Activated T-helper 1 cell treated with Interleukin-2 at 50 U/mL for 16 hours (primary cell): ENCODE results near the gene ANTXRL.
"Not testable (repeated sequence)": the region's sequence is repeated elsewhere in the genome, so short reads cannot be mapped to it uniquely, and the experiment has no call there.

Source experiments
- DNase-seq: peaks from one replicate; pipeline ENCODE4 v3.0.0-alpha.2; 2020; ENCODE audit warnings: low read depth

The ANTXRL gene

DNA sequence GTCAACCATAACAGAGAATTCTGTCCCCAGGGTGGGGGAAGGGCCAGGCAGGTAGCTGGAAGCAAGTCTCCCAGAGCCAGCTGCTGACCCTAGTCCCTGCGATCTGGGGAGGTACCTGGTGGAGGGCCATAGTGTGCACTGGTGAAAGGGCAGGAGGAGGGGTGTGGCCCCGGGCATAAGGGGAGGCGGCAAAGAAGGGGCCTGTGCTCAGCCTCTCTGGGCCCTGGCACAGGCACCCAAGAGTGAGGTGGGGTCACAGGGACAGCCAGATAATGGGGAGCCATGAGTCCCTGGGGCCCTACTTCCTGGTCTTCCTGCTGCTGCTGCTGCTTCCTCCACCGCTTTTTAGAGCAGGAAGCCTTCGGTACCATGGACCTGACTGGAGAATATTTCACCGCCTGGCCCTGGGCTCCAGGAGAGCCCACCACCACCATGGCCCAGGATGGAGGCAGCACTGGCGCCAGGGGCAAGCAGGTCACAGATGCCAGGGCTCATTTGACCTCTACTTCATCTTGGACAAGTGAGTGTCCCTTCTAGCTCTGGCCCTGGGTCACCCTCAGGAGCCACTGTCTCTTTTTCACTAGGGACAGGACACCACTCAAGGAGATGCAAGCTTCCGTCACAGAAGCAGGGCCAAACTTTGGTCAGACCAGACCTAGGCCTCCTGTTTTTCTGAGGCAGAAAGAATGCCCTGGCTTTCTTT is at the start of gene ANTXRL:
Gene ANTXRL (plus strand): TSS at position 7 of the 703 bp plus-strand sequence. CDS start 266 bp downstream, at position 273.
- DNase-seq, result no peak

DNA sequence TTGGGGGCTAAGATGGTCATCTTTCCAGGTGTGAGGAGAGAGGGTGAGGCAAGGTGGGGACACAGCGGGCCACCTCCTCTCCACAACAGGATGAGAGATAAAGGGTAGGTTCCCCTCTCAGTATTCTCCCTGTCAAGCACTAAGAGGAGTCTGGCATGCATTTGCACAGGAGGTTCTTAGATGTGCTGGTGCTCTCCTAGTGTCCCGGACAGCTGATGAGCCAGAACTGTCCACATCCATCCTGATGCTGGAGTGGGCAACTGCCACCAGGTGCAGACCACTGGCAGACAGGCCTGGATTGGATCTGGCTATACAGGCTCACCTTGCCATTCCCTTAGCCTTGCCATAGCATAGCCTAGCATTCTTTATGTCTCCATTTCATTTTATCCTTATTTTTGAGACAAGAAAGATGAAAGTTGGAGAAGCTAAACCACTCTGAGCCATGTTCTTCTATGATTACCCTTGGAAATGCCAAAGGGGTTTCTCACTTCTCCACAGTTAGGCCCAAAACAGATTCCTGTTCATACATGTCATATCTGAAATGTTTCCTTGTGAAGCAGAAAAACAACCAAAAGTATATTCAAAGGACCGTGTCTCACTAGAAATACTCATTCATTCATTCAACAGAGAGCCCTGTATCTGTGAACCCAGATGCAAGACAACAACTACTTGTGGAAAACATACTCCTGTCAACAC is 48.8 kb upstream of the ANTXRL start:
- no peak for DNase-seq

DNA sequence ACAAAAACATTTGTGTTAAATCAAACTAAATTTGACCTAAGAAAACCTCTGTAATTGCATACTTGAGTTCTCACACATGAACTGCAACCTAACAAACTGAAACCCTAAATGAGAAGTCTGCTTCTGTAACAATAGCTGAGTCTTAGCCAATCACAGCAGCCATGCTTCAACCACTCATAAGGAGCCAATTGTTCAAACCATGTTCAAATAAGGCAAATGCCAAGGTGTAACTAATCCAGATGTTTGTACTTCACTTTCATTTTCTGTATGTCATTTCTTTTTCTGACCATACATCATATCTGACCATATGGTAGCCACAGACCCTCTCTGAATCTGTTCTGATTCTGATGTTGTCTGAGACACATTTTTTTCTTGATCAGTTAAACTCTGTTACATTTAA is 47.5 kb upstream of the ANTXRL start:
- no peak for DNase-seq

DNA sequence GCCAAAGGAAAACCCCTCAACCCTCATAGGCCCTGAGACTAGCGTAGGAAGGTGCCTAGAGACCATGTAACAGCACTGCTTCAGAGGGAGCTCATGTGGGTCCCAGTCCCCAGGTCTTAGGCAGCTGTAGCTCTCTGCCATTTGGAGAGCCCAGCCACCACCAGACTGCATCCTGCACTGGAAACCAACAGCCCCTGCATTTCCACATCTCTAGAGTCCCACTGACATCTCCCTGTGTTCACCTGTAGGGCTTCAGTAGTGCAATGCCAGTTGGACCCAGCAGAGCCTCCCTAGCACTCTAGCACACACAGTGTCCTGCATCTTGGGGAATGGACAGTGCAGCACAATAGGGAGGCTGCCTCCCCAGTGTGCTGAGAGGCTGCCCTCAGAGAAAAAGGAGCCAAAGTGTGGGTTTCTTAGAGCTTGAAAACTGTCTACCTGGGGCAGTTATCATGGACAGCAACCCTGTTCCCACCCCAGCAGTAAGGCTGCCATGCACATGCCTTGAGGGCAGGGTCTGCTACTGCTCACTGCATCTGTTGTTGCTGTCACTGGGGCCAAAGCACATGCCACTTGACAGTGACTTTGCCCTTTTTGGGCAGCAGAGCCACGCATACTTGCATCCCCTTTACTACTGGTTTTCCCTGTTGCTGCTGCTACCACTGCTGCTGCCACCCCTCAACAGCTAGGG is 46.7 kb upstream of the ANTXRL start:
- no peak for DNase-seq

DNA sequence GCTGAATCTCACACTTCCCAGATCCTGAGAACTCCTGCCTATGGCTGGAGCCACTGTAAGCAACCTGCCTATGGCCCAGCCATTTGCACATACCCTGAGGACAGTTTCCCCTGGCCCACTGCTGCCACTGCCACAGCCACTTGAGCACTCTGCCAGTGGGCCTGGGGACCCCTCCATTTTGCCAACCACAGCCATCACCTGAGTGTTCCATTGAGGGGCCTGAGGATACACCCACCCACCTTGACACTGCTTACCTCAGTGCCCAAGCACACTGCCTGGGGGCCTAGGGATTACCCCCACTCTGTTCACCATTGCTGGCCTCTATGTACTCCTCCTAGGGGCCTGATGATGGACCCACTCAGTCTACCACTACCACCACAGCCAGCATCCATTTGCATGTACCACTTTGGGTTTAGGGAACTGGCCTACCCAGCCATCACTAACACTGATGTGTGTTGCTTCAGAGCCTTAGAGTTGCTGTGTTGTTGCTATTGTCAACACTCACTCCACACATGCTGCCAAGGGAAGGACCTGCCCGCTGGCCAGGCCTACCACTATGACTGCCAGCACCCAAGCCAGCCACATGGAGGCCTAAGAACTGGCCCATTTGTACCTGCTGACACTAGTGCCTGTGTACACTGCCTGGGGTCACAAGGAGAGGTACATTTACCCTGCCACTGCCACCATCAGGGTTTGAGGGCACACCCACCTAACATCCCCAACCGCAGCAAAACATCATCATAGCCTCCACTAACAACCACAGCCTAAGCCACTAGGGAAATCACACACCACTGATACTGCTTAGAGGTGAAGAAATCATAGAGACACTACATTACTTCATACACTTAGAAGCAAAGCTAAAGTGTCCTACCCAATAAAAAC is 45.9 kb upstream of the ANTXRL start:
- DNase-seq, result no peak

DNA sequence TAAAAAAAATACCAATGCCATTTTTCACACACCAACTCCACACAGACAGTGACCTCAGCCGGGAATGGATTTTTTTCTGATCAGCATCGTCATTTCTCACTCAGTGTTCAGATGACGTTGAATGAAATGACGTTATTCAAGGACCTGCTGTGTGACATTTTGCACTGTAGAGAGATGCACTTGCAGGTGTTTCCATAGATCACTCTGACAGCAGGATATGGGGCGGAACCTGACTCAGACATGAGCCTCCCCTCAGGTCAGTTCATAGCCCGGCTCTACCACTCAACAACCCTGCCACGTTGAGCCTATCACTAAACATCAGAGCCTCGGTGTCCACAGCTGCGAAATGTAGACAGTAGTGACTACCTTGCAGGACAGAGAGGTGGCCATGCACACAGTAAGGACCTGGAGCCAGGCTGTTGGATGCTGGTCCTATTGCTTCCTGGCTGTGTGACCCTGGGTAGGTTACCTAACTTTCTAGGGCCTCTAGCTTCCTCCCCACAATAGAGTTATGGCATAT is 41.4 kb upstream of the ANTXRL start:
- no peak for DNase-seq

DNA sequence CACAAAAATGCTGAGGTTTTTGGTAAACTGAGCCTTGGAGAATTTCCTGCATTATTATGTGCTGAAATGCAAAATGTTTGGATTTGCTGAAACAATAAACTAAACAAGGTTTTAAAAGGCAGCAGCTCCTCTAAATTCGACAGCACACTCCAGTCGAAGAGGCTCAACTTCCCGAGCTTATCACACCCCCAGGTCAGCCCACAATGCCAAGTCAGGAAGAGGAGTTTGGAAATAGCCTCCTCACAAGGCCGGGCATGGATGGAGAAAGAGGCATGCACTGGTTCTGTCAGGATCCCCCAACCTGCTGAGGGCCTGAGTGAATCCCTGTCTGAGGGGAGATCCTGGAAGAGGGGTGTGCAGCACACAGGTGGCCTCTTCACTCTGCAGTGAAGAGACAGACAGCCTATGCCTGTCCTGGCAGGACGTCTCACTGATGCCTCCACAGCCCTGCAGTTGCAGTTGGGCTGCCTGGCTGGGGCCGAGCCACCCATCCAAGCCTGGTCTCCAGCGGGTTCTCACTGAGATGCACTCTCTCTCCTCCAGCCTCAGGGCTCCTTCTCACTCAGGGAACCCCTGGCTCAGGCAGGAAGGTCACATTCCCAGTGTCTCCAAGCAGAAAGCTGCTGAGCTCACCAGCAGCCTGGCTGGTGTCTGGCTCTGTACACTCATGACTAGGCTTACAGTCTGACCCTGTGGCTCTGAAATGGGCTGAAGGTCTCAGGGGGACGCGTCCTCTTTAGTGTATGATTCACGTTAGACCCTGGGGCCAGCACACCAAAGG is 40.2 kb upstream of the ANTXRL start:
- not testable (repeated sequence) for DNase-seq

DNA sequence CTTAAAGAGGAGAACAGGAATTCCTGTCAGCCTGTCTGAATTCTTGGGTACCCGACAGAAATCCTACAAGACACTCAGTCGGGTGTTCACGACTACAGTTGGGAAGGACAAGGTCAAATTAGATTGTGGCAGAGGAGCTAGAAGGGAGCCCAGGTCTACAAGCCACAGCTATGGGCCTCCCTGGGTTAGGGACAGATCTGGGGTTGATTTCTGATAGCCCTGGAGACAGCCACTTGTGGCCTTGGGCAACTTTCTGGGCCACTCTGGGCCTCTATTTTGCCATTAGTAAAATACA is 39.7 kb upstream of the ANTXRL start:
- no peak for DNase-seq

DNA sequence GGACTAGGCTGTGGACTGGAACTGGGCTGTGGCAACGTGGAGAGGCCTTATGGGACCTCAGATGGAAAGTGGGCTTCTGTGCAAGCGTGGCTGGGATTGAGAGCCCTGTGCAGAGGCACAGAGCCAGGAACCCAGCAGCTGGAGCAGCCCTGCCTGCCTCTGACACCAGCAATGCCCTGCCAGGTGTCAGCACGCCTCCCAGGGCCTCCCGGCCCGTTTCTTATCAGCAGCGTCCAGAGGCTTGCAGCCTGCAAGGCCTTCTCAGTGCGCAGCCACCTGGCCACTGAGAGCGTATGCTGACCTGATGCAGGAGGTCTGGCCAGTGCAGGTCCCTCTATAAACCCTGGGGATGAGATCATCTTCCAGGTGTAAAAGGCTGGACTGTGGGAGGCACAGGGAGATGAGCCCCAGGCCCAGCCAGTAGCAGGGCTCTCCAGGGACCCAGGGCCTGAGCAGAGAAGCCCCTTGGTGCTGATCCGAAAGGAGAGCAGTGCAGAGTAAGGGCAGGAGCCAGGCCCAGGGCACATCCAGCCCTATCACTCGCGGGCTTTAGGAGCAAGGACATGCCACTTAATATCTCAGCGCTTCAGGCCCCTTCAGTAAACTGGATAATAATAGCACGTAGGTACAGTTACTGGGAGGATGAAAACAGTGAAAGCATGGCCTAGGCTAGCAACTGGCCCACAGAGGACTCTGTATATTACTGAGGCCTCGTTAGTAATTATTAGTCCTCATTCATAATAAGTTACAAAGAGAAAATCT is 38.8 kb upstream of the ANTXRL start:
- no peak for DNase-seq

DNA sequence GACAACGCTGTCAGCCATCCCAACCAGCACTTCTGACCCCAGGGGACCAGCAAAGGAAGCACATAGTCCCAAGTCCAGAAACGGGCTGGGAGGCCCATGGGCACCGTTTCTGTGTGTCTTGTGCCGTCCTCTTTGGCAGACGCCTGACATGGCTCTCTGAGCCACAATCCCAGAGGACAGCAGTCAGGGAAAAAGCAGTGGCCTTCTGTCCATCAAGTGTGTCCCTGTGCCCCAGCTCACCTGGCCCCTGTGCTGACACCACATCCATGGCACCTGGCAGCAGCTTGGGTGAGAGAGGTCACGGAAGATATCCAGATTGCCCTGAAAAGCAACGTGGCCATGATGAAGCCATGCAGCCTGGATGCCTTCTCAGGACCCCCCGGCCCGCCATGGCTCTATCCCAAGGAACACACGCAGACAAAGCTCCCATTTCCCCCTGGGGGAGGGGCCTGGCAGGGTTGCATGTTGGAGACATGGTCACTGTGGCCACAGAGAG is 38.1 kb upstream of the ANTXRL start:
- no peak for DNase-seq

DNA sequence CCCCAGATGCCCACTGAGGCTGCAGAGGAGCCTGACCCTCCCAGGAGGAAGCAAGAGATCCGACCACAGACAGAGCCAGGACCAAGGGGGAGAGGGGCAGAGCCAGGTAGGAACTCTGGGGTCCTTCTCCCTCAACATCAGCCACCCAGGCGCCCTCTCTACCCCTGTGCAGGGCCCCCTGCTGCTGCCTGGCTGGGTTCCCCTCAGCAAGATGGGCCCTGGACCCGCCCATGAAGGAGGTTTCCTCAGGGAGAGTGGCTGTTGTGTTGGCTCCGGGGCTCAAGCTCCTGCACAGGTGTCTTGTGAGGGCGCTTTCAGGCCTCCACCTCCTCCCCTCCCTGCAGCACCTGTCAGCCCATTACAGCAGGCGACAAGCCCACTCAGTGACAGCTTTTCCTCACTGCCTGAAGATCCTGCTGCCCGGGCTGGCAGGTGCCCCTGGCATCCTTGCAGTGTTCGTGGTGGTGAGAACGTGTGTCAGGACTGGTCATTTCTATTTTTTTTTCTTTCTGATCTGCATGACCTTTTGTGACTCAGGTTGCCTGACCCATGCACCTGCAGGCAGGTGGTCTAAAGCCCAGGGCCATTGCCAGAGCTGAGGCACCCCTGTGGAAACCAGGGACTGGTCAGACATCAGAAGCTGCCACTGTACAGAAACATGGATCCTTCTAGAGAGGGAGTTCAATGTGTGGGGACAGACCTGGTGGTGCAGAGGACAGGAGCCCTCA is 37.0 kb upstream of the ANTXRL start:
- not testable (repeated sequence) for DNase-seq

DNA sequence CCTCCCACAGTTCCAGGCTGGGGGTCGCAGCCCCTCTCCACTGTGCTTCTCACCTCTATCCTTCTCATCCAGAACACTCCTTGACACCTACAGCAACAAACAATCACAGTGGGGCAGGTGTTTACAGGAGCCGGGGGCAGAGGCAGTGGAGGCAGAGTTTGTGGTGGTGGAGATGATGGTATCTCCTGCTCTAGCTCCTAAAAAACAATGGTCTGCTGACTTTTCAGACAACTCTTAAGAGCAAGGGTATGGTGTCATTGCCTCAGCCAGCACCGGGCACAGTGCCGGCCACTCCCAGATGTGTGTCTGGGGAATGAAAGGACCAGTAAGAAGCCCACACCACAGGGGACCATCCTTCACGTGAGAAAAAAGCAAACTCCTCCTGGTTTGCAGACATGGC is 36.3 kb upstream of the ANTXRL start:
- no peak for DNase-seq

DNA sequence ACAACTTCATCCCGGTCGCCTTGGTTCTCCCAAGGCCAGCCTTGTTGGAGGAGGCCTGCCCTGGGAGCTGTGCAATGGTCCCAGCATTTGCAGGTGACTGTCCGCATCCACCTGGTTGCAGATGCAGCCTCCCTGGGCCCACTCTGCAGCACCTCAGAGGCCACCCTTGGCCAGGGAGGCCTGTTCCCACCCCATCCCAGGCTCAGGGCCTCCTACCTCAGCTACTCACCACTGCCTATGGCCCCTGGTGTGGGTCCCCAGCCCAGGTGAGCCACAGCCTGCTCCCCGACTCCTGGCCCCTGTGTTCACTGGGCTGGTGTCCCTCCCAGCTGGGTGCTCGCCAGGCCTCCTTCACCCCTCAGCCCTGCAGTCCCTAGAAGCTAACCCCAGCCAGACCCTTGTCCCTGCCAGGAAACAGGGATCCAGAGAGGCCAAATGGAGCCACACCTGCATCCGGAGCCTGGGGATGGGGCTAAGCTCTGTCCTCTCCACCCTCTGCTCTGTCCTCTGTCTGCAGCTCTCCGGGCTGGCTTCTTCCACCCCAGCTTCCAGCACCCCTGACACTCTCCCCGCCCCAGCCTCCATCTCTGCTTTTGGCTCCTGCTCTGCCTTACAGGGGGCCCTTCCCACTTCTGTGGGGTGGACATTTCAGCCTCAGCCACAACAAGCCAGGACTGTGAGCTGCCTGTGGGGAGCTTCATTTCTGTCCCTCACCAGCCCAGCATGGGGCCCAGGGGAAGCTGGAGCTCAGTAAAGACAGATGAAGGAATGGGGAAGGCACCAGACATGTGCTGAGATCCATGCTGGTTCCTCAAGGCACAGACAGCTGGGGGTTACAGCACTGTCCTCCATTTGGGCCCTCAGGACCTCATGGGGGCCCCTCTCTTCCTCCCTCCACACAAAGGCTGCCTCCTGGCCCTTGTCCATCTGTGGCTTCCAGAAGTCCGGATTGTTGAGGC is 35.6 kb upstream of the ANTXRL start:
- DNase-seq, result no peak

DNA sequence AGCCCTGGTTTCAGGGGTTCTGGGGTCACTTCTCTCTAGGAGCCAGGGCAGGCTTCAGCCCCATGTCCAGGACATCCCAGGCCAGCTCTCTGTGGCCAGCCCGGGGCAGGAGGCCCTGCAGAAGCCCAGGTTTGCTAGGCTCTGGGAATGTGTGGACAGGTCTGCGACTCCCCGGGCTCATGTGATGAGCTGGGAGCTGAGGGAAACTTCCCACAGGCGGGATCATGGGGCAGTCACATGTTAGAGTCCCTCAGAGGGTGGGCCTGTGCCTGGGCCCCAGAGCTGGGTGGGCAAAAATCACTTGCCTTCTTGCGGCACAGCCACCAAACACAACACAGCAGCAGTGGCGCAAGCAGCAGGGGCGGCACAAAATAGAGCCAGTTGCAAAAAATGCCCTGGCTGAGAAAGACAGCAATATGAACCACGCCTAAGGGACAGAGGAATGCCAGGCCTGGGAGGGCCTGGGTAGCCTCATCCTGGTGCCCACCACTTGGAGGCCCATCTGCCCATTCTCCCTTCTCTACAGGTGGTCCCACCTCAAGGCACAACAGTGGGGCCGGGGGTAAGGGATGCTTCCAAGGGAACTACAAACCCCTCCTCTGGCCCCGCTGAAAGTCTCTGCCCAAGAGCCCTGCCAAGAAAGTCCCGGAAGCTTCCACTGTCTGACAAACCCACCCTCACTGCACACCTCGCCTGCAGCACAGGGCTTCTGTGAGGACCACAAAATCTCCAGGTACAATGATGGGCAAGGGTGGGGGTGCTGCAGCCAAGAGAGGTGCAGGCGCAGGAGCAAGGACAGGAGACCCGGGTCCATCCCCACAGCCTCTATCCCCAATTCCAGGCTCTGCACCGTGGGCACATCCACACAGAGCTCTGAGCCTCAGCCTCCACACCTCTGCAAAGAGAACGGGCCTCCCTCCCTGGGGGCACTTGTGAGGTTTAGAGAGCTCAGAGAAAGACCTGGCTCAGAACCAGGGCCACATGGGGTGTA is 34.6 kb upstream of the ANTXRL start:
- no peak for DNase-seq

DNA sequence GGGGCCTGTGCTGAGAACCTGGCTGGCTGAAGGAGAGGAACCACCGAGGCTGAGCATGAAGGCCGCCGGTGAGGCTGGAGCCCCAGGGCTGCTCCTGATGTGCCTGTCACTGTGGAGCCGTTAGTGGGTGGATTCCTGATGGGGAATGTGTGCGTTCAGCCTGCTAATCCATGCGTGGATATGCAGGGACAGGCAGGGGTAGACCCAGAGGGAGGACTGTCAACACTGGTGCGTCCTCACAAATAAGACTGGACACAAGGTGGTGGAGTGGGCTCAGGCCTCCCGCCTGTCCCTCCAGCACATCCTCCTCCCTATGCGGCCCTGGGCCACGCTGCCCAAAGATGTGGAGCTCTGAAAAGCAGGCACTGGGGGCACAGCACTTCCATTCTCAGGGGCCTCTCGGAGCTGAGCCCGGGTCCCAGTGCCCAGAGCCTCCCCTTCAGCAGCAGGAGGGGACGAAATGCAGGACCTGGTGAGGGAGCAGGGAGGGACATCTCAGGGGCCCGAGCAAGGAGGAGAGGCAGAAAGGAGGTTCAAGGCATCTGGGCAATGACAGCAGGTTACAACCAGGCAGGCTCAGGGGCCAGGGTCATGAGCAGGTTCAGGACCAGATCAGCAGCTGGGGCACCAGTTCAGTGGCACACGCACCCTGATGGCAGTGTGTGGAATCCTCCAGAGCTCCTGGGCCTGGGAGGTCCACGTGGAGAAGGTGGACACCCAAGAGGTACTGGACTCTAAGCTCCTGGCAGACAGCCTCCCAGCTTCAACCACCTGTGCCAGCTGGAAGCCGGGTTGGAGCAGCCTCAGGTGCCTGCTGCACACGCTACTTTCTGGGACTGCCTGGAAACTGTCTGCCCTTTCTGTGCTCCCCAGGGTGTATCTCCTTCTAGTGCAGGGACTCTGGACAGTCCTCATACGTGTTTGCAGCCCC is 33.5 kb upstream of the ANTXRL start:
- DNase-seq, result no peak

DNA sequence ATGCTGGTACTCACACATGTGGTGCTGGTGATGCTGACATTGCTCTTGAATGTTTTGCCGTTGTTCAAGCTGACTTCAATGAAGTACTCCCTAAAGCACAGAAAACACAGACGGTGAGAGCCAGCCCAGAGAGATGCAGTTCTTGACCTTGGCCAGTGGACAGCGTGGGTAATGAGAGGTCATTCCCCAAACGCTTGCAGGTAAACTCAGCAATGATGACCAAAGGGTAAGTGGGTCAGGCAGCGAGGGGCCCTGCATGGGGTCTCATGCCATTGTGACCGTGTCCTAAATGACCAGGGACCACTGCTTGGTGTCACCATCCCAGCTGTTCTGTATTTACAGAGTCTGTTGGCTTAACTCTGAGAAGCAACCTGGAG is 32.8 kb upstream of the ANTXRL start:
- DNase-seq, result no peak
